IMR-90 (cell line): ENCODE results near the gene DIAPH1. TPM values are rescaled to one million over a fixed set of nuclear protein-coding genes. Genes with fewer than 3 reads are reported as not detected.
A peak's percentile ranks its signal among the peaks of the same experiment; 100 is the strongest.

Experiments used
- ATAC-seq: fragments of 200-7000 bp; cut with Tn5 transposase; 2 replicates; pipeline ENCODE4 v1.9.1; 2020; ENCODE audit warnings: low read depth, mild to moderate bottlenecking, moderate library complexity
- BruUV-seq: library from RNA; stranded (reverse); fragments of 400-500 nt; replicated peaks from 2 replicates; lab custom pipeline; 2021; lab: Mats Ljungman, UMichigan
- CTCF ChIA-PET: fragments of 300-600 bp; formaldehyde crosslinking; extraction: SDS; loops from one replicate; lab custom pipeline; 2021; ENCODE audit warnings: antibody characterized with exemption; lab: Yijun Ruan, JAX
- POLR2A ChIA-PET: fragments of 300-600 bp; sonication (Branson Sonifier 250); formaldehyde crosslinking; loops from one replicate; lab custom pipeline; 2022; ENCODE audit warnings: antibody characterized with exemption; ENCODE audit not compliant: unreplicated experiment; lab: Charles Lee
- DNase-seq: peaks from one replicate; pipeline ENCODE4 v3.0.0; 2013
- H2AFZ ChIP-seq: replicated peaks from 2 replicates; pipeline ENCODE3; 2013; ENCODE audit warnings: low read length, mild to moderate bottlenecking; ENCODE audit not compliant: poor library complexity
- H2AK5ac ChIP-seq: 2 replicates; pipeline ENCODE4 v1.6.1; 2013; ENCODE audit warnings: low read depth, low read length, inconsistent platforms
- H2AK9ac ChIP-seq: replicated peaks from 2 replicates; pipeline ENCODE3; 2013; ENCODE audit warnings: mild to moderate bottlenecking, low read depth, low read length, moderate library complexity; ENCODE audit not compliant: poor library complexity
- H2BK120ac ChIP-seq: 2 replicates; pipeline ENCODE4 v1.6.1; 2013; ENCODE audit warnings: low read depth, low read length, inconsistent platforms
- H2BK15ac ChIP-seq: 3 replicates; pipeline ENCODE4 v1.6.1; 2013; ENCODE audit warnings: low read depth, low read length, inconsistent platforms
- H2BK20ac ChIP-seq: 2 replicates; pipeline ENCODE4 v1.6.1; 2013; ENCODE audit warnings: low read depth, mild to moderate bottlenecking, inconsistent platforms, low read length, moderate library complexity
- H2BK5ac ChIP-seq: 2 replicates; pipeline ENCODE4 v1.6.1; 2013; ENCODE audit warnings: mild to moderate bottlenecking, low read depth, low read length, inconsistent platforms; ENCODE audit not compliant: poor library complexity, severe bottlenecking
- H3K14ac ChIP-seq: replicated peaks from 2 replicates; pipeline ENCODE4 v1.6.1; 2013; ENCODE audit warnings: low read depth, low read length, inconsistent platforms
- H3K18ac ChIP-seq: 2 replicates; pipeline ENCODE4 v1.6.1; 2013; ENCODE audit warnings: low read depth, low read length, control low read depth
- H3K23ac ChIP-seq: 2 replicates; pipeline ENCODE4 v1.6.1; 2013; ENCODE audit warnings: low read depth, low read length, inconsistent platforms
- H3K27ac ChIP-seq: 2 replicates; pipeline ENCODE4 v1.5.1; 2013; ENCODE audit warnings: mild to moderate bottlenecking, control low read depth, low read length; ENCODE audit not compliant: insufficient read depth
- H3K27me3 ChIP-seq: 2 replicates; pipeline ENCODE4 v1.6.1; 2013; ENCODE audit warnings: low read length; ENCODE audit not compliant: control insufficient read depth, insufficient read depth
- H3K36me3 ChIP-seq: 2 replicates; pipeline ENCODE4 v1.6.1; 2013; ENCODE audit warnings: low read length, mixed read lengths; ENCODE audit not compliant: control insufficient read depth, insufficient read depth
- H3K4ac ChIP-seq: 2 replicates; pipeline ENCODE4 v1.6.1; 2013; ENCODE audit warnings: low read depth, low read length, inconsistent platforms
- H3K4me1 ChIP-seq: 2 replicates; pipeline ENCODE4 v1.6.1; 2013; ENCODE audit warnings: low read length, mixed read lengths; ENCODE audit not compliant: control insufficient read depth, insufficient read depth
- H3K4me2 ChIP-seq: 2 replicates; pipeline ENCODE4 v1.6.1; 2013; ENCODE audit warnings: low read depth, mild to moderate bottlenecking, control low read depth, low read length, moderate library complexity
- H3K4me3 ChIP-seq: 2 replicates; pipeline ENCODE4 v1.5.1; 2013; ENCODE audit warnings: low read depth, mild to moderate bottlenecking, control low read depth, low read length, moderate library complexity; ENCODE audit not compliant: insufficient read depth
- H3K56ac ChIP-seq: 2 replicates; pipeline ENCODE4 v1.6.1; 2013; ENCODE audit warnings: low read length, inconsistent platforms; ENCODE audit not compliant: insufficient read depth; ENCODE audit errors: extremely low read depth
- H3K79me1 ChIP-seq, 2 experiments: 2 replicates each; pipeline ENCODE4 v1.6.1; 2013; ENCODE audit warnings: low read length in 2 of 2, inconsistent platforms in 1 of 2, low read depth in 1 of 2
- H3K9ac ChIP-seq: 2 replicates; pipeline ENCODE4 v1.6.1; 2013; ENCODE audit warnings: low read depth, low read length, control low read depth
- H3K9me1 ChIP-seq: 2 replicates; pipeline ENCODE4 v1.6.1; 2013; ENCODE audit warnings: low read length, inconsistent platforms; ENCODE audit not compliant: insufficient read depth
- H3K9me3 ChIP-seq: 2 replicates; pipeline ENCODE4 v1.6.1; 2013; ENCODE audit warnings: low read length; ENCODE audit not compliant: control insufficient read depth, insufficient read depth
- H4K20me1 ChIP-seq: 2 replicates; pipeline ENCODE4 v1.6.1; 2013; ENCODE audit warnings: low read length, inconsistent platforms; ENCODE audit not compliant: insufficient read depth
- H4K5ac ChIP-seq: 2 replicates; pipeline ENCODE4 v1.6.1; 2013; ENCODE audit warnings: mild to moderate bottlenecking, low read depth, low read length, control low read depth
- H4K8ac ChIP-seq, 2 experiments: 2 replicates each; pipeline ENCODE4 v1.6.1; 2013; ENCODE audit warnings: low read depth in 2 of 2, low read length in 2 of 2, control low read depth in 1 of 2, inconsistent platforms in 1 of 2
- H4K91ac ChIP-seq: 2 replicates; pipeline ENCODE4 v1.6.1; 2013; ENCODE audit warnings: low read depth, low read length, inconsistent platforms; ENCODE audit not compliant: insufficient read depth
- BHLHE40 ChIP-seq: fragments of 150-350 bp; IDR thresholded peaks from 2 replicates; pipeline ENCODE4 v1.6.1; 2016; ENCODE audit warnings: mild to moderate bottlenecking, low read depth, low read length
- CHD1 ChIP-seq: IDR thresholded peaks from 2 replicates; pipeline ENCODE4 v1.6.1; 2012; ENCODE audit warnings: low read depth, low read length, improper control_type of control experiment
- CTCF ChIP-seq: conservative IDR thresholded peaks from 2 replicates; pipeline ENCODE4 v1.5.1; 2012; ENCODE audit warnings: mild to moderate bottlenecking, low read depth, low read length, improper control_type of control experiment
- ELK1 ChIP-seq: fragments of 150-350 bp; IDR thresholded peaks from 2 replicates; pipeline ENCODE4 v1.6.1; 2016; ENCODE audit warnings: low read depth, mild to moderate bottlenecking, low read length, moderate library complexity, borderline replicate concordance
- FOS ChIP-seq: fragments of 150-350 bp; IDR thresholded peaks from 2 replicates; pipeline ENCODE4 v1.6.1; 2016; ENCODE audit warnings: low read depth, low read length
- MAZ ChIP-seq: IDR thresholded peaks from 2 replicates; pipeline ENCODE4 v1.6.1; 2012; ENCODE audit warnings: low read depth, mild to moderate bottlenecking, low read length, improper control_type of control experiment, moderate library complexity, borderline replicate concordance
- POLR2A ChIP-seq: IDR thresholded peaks from 2 replicates; pipeline ENCODE4 v1.6.1; 2012; ENCODE audit warnings: mild to moderate bottlenecking, low read depth, low read length
- WGBS, 2 experiments: methylation state at CpG; one replicate each; pipeline versions ENCODE4 v1.1.5 to v1.1.7; 2013; ENCODE audit warnings: missing lambda C conversion rate in 2 of 2; ENCODE audit not compliant: insufficient read length in 1 of 2; ENCODE audit errors: extremely low coverage in 2 of 2; 5-methylcytosine and 5-hydroxymethylcytosine counted together
- dilution Hi-C: fragments of 300-500 bp; cut with HindIII; formaldehyde crosslinking; loops from one replicate; pipeline ENCODE4 v1.14.3; 2018; ENCODE audit warnings: low sequenced_read_pairs; ENCODE audit not compliant: unreplicated experiment
- in situ Hi-C: fragments of 300-500 bp; cut with MboI; formaldehyde crosslinking; loops from 3 replicates; pipeline ENCODE4 v1.14.3; 2019; ENCODE audit warnings: low sequenced_read_pairs, inconsistent platforms, mixed read lengths
- intact Hi-C: fragments of 100-400 bp; cut with micrococcal nuclease; formaldehyde crosslinking; loops from 2 replicates; pipeline ENCODE4 v1.10.0; 2022
- polyA plus RNA-seq, 3 experiments: library from polyadenylated mRNA; depleted of rRNA; stranded (reverse); fragments of >200 nt; gene quantifications; 2 replicates each; pipeline ENCODE4 v1.2.3, GENCODE V29; 2012; ENCODE audit warnings: low replicate concordance in 1 of 3
- total RNA-seq: library from RNA; depleted of rRNA; stranded (reverse); fragments of >200 nt; gene quantifications from 2 replicates; pipeline ENCODE4 v1.2.3, GENCODE V29; 2012

Gene DIAPH1
- total and polyA plus RNA-seq, 2 of the 4 experiments (the other 2 are of a cell fraction): 12.0 to 37.4 TPM

DNA sequence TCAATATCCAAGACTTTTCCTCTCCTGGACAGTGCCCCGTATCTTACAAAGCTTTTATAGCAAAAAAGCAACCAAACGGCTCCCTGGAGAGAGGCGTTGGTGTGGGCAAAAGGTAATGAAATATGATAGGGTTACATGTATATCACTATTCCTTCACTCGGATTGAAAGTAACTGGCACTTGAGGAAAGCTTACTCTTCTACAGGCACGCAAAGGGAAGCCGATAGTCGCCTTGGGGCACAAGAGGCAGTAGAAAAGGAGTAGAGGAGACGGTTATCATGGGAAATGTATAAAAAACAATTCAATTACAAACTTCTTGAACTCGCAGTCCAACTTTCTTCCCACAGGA is 1.1 kb downstream of the DIAPH1 start:
- H3K27me3 ChIP-seq: no peaks in the 10 kb centered on the region
- H3K23ac ChIP-seq: peak overlapping the region; percentile 67
- peaks cover 2% of the 10 kb centered on the region; the same call in 1 of the 2 replicates for H3K9me1 ChIP-seq
- H4K91ac ChIP-seq: no peak overlapping the region
- POLR2A ChIA-PET: no interaction called here
- H3K18ac ChIP-seq: no peak overlapping the region
- ATAC-seq: no peak
- H2BK15ac ChIP-seq: no peak overlapping the region
- H3K9ac ChIP-seq: peak overlapping the region; percentile 74; the same call in 1 of the 2 replicates
- H3K14ac ChIP-seq: peak overlapping the region; percentile 54
- H3K4me2 ChIP-seq: peak overlapping the region; percentile 99
- in situ Hi-C loops: no loop called here
- H3K4me1 ChIP-seq: 0 out of 2 replicates have a peak, but pooled peaks cover 3% of the 10 kb centered on the region
- no peak overlapping the region for H3K27ac ChIP-seq
- no peak overlapping the region for H4K5ac ChIP-seq
- H2AFZ ChIP-seq: no peak overlapping the region
- BruUV-seq: TSS peak; percentile 29
- peaks cover 14 to 33% of the 10 kb centered on the region in 2 experiments for H3K79me1 ChIP-seq
- no peak overlapping the region for H2BK5ac ChIP-seq
- peak overlapping the region; percentile 55 for H3K4me3 ChIP-seq
- no CpG with 5 or more reads among the region's 9 CpGs for WGBS, 2 experiments
- H3K9me3 ChIP-seq: no peaks in the 10 kb centered on the region
- no peak for TF ChIP-seq POLR2A
- TF ChIP-seq BHLHE40: no peak
- TF ChIP-seq ELK1: no peak
- no peak for TF ChIP-seq CTCF
- TF ChIP-seq MAZ: no peak
- no peak for TF ChIP-seq CHD1
- no peak for TF ChIP-seq FOS
- H3K4ac ChIP-seq: 0 out of 2 replicates have a peak overlapping the region, but pooled peaks have one; percentile 48
- no peak overlapping the region for H2BK120ac ChIP-seq
- no peak overlapping the region for H2AK9ac ChIP-seq
- H3K56ac ChIP-seq: 0 out of 2 replicates have a peak overlapping the region, but pooled peaks have one; percentile 59
- dilution Hi-C loops: no loop called here
- H2BK20ac ChIP-seq: no peak overlapping the region
- no peak for DNase-seq
- peaks cover 3% of the 10 kb centered on the region; the same call in 1 of the 2 replicates for H4K20me1 ChIP-seq
- no peak overlapping the region for H2AK5ac ChIP-seq
- H4K8ac ChIP-seq: peak overlapping the region in 1 of 2 experiments; percentile 14; a peak in 2 of 4 replicates
- CTCF ChIA-PET: interaction anchor here (1.0 to 6.7 kb wide), 3 partner anchors 9 to 74 kb away, joined by 3 to 94 read pairs (median 5); no protein-coding TSS in a partner anchor
- intact Hi-C loops: loop anchor here (2.0 kb wide), 1 partner anchor 13 kb away; no protein-coding TSS in a partner anchor
- H3K36me3 ChIP-seq: peaks cover 15% of the 10 kb centered on the region
